Activated naive CD8-positive, alpha-beta T cell treated with anti-CD3 and anti-CD28 coated beads for 36 hours (primary cell): ENCODE data around the gene AFTPH. TPM values are rescaled to one million over a fixed set of nuclear protein-coding genes. Genes with fewer than 3 reads are reported as not detected.
A peak's percentile ranks its signal among the peaks of the same experiment; 100 is the strongest.

Experiments used
- DNase-seq: peaks from one replicate; pipeline ENCODE4 v3.0.0; 2021
- H3K27ac Mint-ChIP-seq: one replicate; pipeline ENCODE4 v1.8.0; 2022; ENCODE audit warnings: mild to moderate bottlenecking, moderate library complexity, mixed read lengths
- H3K27me3 Mint-ChIP-seq: one replicate; pipeline ENCODE4 v1.8.0; 2022; ENCODE audit warnings: mild to moderate bottlenecking, mixed read lengths
- H3K36me3 Mint-ChIP-seq: one replicate; pipeline ENCODE4 v1.8.0; 2021; ENCODE audit warnings: mild to moderate bottlenecking, mixed read lengths
- H3K4me1 Mint-ChIP-seq: one replicate; pipeline ENCODE4 v1.8.0; 2021; ENCODE audit warnings: mixed read lengths
- H3K4me3 Mint-ChIP-seq: one replicate; pipeline ENCODE4 v1.8.0; 2022; ENCODE audit warnings: mild to moderate bottlenecking, moderate library complexity, mixed read lengths
- H3K9me3 Mint-ChIP-seq: one replicate; pipeline ENCODE4 v1.8.0; 2022; ENCODE audit warnings: mixed read lengths
- total RNA-seq, 2 experiments: library from RNA; stranded (reverse); gene quantifications; one replicate each; pipeline ENCODE4 v1.2.3, GENCODE V29; 2021

AFTPH gene
- total RNA-seq, 2 experiments from 2014 or later: 36.5 to 36.7 TPM

DNA sequence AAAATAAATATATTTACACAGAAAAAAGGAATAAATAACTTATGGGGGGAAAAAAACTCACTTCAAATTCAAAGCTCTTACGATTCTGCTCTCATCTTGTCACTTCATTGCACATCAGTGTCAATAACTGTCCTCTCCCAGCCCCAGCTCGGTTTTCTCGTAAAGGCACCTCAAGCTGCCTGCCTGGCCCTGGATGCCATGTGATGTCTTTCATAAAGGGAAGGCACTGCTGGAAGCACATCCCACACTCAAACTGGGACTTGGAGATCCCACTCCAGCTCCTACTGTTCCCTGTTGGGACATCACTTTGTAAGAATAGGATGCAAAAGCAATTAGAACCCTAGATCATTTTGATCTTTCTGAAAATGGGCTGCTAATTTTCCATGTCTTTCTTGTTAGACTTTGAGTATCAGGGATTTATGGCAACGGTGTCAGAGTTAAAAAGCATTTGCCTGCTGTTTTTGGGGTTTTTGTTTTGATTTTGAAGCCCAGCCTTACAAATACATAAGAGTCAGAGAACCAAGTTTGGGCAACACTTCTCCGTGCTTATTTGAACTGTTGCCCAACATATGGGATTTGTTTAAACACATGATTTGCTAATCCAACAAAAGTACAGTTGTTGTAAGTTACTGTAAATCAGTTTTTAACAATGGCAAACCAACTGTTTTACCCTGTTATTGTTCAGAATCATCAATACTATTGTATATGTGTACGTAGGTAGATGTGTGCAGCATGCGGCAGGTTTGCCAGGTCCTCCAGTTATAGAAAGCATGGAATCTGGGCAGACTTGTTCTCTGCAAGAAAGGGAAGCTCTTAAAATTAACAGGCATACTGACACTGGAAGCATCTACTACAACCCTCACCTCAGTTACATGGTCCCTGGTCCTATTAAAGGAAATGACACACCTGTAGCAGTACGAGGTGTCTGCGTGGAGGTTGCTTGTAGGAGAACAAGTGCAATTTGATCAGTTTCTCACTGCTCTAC, 109.0 kb downstream of the AFTPH start:
- Mint-ChIP-seq H3K27me3 (no peaks in the 10 kb centered on the region), H3K36me3 (peaks cover 28% of the 10 kb centered on the region), H3K9me3 (no peaks in the 10 kb centered on the region), H3K27ac (no peak overlapping the region), H3K4me1 (peaks cover 27% of the 10 kb centered on the region), H3K4me3 (no peak overlapping the region)
- no peak for DNase-seq

DNA sequence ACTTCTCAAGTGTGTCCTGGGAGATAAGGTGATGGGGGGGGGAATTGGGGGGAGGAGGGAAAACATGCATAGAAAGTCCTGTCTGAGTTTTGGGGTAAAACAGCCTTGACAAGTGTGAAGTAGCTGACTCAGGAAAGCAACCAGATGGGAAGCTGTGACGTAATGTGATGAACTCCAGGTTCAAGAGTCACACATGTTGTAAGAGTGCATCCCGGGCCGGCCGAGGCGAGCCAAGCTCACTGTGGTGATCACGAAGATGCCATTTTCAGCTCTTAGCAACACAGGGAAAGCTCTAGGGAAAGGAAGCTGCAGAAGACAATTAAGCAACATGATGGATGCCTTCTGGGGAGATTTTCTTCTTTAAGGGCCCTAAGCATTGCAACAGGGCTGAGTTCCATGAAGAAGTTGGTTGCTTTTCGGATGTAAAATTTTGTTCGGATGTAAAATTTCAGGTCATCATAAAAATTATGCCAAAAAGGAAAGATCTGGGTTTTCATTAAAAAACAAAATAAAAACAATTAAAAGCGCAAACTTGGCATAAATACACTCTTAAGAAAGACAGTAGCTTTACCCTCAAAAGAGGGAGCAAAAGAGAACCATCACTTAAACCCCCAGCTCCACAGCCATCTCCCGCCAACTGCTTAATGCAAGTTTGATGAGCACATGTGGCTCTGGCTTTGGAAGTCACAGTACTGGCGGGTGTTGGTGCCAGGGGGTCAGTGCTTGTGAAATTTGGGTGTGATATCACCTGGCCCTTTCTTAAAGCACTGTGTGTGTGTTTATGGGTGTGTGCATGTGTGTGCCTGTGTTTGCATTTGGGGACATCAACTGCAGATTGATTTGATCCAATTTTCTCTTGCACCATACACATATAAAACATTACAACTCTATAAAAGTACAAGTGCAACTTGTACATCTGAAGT, 110.5 kb downstream of the AFTPH start:
- no peaks in the 10 kb centered on the region for H3K9me3 Mint-ChIP-seq
- no peak for DNase-seq
- no peak overlapping the region for H3K27ac Mint-ChIP-seq
- H3K36me3 Mint-ChIP-seq: peaks cover 31% of the 10 kb centered on the region
- H3K4me3 Mint-ChIP-seq: no peak overlapping the region
- H3K4me1 Mint-ChIP-seq: peaks cover 37% of the 10 kb centered on the region
- H3K27me3 Mint-ChIP-seq: no peaks in the 10 kb centered on the region

GRCh38 chr2:64635976-64636911, 112.1 kb downstream of the AFTPH start:
- Mint-ChIP-seq H3K4me3 (peak overlapping the region; percentile 74), H3K27me3 (no peaks in the 10 kb centered on the region), H3K9me3 (no peaks in the 10 kb centered on the region), H3K36me3 (peaks cover 31% of the 10 kb centered on the region), H3K27ac (peak overlapping the region; percentile 92), H3K4me1 (peaks cover 54% of the 10 kb centered on the region)
- peak; percentile 30 for DNase-seq

- Mint-ChIP-seq H3K9me3 (no peaks in the 10 kb centered on the region), H3K27ac (peak overlapping the region; percentile 92), H3K36me3 (peaks cover 34% of the 10 kb centered on the region), H3K27me3 (no peaks in the 10 kb centered on the region), H3K4me1 (peaks cover 63% of the 10 kb centered on the region), H3K4me3 (peak overlapping the region; percentile 74)
- DNase-seq: peak; percentile 40
Measured at GRCh38 chr2:64637000-64637635, 113.0 kb downstream of the AFTPH start.

DNA sequence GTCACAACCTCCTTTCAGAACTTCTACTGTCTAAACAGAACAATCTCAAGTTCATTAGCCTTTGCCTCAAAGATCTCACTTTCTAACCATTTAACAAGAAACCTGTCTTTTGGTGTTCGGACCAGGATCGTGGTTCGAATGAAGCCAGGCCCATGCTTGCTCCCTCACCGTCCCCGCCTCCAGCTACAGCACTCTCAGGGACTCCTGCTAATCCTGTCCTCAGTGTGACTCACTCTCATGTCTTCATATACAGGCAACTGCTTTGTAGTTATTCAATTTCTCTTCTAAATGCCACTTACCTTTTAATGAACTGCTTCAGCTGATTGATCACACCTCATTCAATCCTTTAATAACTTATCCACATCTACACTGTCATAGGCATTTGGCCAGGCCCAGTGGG, 113.8 kb downstream of the AFTPH start:
- peaks cover 33% of the 10 kb centered on the region for H3K36me3 Mint-ChIP-seq
- H3K4me3 Mint-ChIP-seq: peak overlapping the region; percentile 74
- peak overlapping the region; percentile 92 for H3K27ac Mint-ChIP-seq
- H3K9me3 Mint-ChIP-seq: no peaks in the 10 kb centered on the region
- no peak for DNase-seq
- H3K4me1 Mint-ChIP-seq: peaks cover 70% of the 10 kb centered on the region
- no peaks in the 10 kb centered on the region for H3K27me3 Mint-ChIP-seq

GRCh38 chr2:64638502-64639120, 114.5 kb downstream of the AFTPH start:
- Mint-ChIP-seq H3K36me3 (peaks cover 32% of the 10 kb centered on the region), H3K4me1 (peaks cover 77% of the 10 kb centered on the region), H3K4me3 (no peak overlapping the region), H3K27ac (peak overlapping the region; percentile 92), H3K9me3 (no peaks in the 10 kb centered on the region), H3K27me3 (no peaks in the 10 kb centered on the region)
- no peak for DNase-seq

GRCh38 chr2:64639691-64640090, 115.6 kb downstream of the AFTPH start:
- no peak for DNase-seq
- Mint-ChIP-seq H3K9me3 (no peaks in the 10 kb centered on the region), H3K27ac (no peak overlapping the region), H3K4me1 (peaks cover 87% of the 10 kb centered on the region), H3K4me3 (no peak overlapping the region), H3K36me3 (peaks cover 28% of the 10 kb centered on the region), H3K27me3 (no peaks in the 10 kb centered on the region)

- H3K27me3 Mint-ChIP-seq: no peaks in the 10 kb centered on the region
- H3K4me1 Mint-ChIP-seq: peaks cover 94% of the 10 kb centered on the region
- H3K4me3 Mint-ChIP-seq: no peak overlapping the region
- DNase-seq: no peak
- H3K36me3 Mint-ChIP-seq: peaks cover 28% of the 10 kb centered on the region
- H3K9me3 Mint-ChIP-seq: no peaks in the 10 kb centered on the region
- H3K27ac Mint-ChIP-seq: peak overlapping the region; percentile 36
Measured at GRCh38 chr2:64640153-64641044, 116.3 kb downstream of the AFTPH start.

DNA sequence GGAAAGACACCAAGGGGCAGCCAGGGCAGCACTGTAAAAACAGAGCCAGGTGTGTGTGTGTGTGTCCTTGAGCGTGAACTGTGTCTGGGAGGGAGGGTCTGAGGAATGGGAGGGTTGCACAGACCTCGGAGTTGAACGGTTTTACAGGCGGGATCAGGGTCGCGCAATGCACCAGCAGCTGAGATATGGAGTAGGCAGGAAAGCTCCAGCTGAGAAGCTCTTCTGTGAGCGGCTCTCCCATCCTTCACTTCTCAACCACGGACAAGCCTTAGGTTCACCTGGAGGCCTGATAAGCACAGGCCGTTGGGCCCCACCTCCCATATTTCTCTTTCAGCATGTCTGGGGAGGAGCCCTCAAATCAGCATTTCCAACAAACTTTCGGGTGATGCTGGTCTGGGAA, 117.5 kb downstream of the AFTPH start:
- Mint-ChIP-seq H3K36me3 (peaks cover 16% of the 10 kb centered on the region), H3K4me3 (no peak overlapping the region), H3K4me1 (peaks cover 92% of the 10 kb centered on the region), H3K27me3 (no peaks in the 10 kb centered on the region), H3K9me3 (no peaks in the 10 kb centered on the region), H3K27ac (peak overlapping the region; percentile 14)
- DNase-seq: no peak

Other genes with a start within 250 kb of the AFTPH start
- 1 to 10 TPM; 4.0 to 4.1 TPM for gene LGALSL, start 70.2 kb upstream of the AFTPH start, total RNA-seq
- gene SERTAD2, start 129.6 kb downstream of the AFTPH start, total RNA-seq: 10 to 100 TPM; 22.7 to 23.3 TPM